ENCODE results near the gene GPT2. TPM values are rescaled to one million over a fixed set of nuclear protein-coding genes. Genes with fewer than 3 reads are reported as not detected.

GPT2 gene
- total RNA-seq, 1 donor from 2014 or later = 70.2 TPM

- Mint-ChIP-seq H3K9me3 (ENCODE audit: unreplicated experiment) (no peaks in the 10 kb centered on the region), H3K4me3 (ENCODE audit: unreplicated experiment) (peak overlapping the region; percentile 88), H3K36me3 (ENCODE audit: low read depth, unreplicated experiment) (peaks cover 8% of the 10 kb centered on the region), H3K27me3 (ENCODE audit: low read depth, unreplicated experiment) (no peaks in the 10 kb centered on the region), H3K27ac (ENCODE audit: unreplicated experiment) (peak overlapping the region; percentile 58), H3K4me1 (ENCODE audit: low read depth, unreplicated experiment) (peaks cover 11% of the 10 kb centered on the region)
- peak overlapping the region; percentile 87 for H3K4me3 ChIP-seq (ENCODE audit: insufficient read depth, low read depth, low read length)
- H3K4me2 ChIP-seq (ENCODE audit: low read length) = peak overlapping the region; percentile 94
- peak overlapping the region; percentile 94 for H3K9ac ChIP-seq (ENCODE audit: low read length)
- DNase-seq (ENCODE audit: low read depth) = peak; percentile 33
- H2AFZ ChIP-seq (ENCODE audit: low read depth, low read length) = peak overlapping the region; percentile 93
- H3K9me3 ChIP-seq (ENCODE audit: insufficient read depth, low read depth, low read length) = no peaks in the 10 kb centered on the region
- peaks cover 49% of the 10 kb centered on the region for H4K20me1 ChIP-seq (ENCODE audit: insufficient read depth, low read length)
- no peak for FAIRE-seq
- no peaks in the 10 kb centered on the region for H3K27me3 ChIP-seq (ENCODE audit: insufficient read depth, low read length)
- H3K79me2 ChIP-seq (ENCODE audit: insufficient read depth, low read length) = peaks cover 60% of the 10 kb centered on the region
- peak overlapping the region; percentile 91 for H3K27ac ChIP-seq (ENCODE audit: low read depth, low read length)
- peaks cover 15% of the 10 kb centered on the region for H3K4me1 ChIP-seq (ENCODE audit: insufficient read depth, low read length)
- peaks cover 18% of the 10 kb centered on the region for H3K36me3 ChIP-seq (ENCODE audit: insufficient read depth, low read length)
- no peak for TF ChIP-seq CTCF (IDR thresholded peaks at IDR 0.05; ENCODE audit: insufficient read depth, low read depth, low read length)
Measured at GRCh38 chr16:46972429-46973206, 88.5 kb downstream of the GPT2 start.

GRCh38 chr16:46973207-46973995 lies 89.2 kb downstream of the GPT2 start, which contains the start of gene DNAJA2:
TSS of gene DNAJA2 (minus strand) at chr16:46973674. CDS start at chr16:46973572, 102 bp downstream.
- peaks cover 11% of the 10 kb centered on the region for H3K4me1 Mint-ChIP-seq (ENCODE audit: low read depth, unreplicated experiment)
- no peaks in the 10 kb centered on the region for H3K9me3 Mint-ChIP-seq (ENCODE audit: unreplicated experiment)
- TF ChIP-seq EZH2 (IDR thresholded peaks at IDR 0.05; ENCODE audit: insufficient read depth, low read length) (no peak), CTCF (IDR thresholded peaks at IDR 0.05; ENCODE audit: insufficient read depth, low read depth, low read length) (no peak)
- Histone ChIP-seq H3K4me1 (ENCODE audit: insufficient read depth, low read length) (peaks cover 15% of the 10 kb centered on the region), H3K27ac (ENCODE audit: low read depth, low read length) (peak within 1 kb of the TSS; percentile 91), H3K79me2 (ENCODE audit: insufficient read depth, low read length) (peaks cover 52% of the 10 kb centered on the region), H3K4me2 (ENCODE audit: low read length) (peak within 1 kb of the TSS; percentile 94), H3K4me3 (ENCODE audit: insufficient read depth, low read depth, low read length) (peak within 1 kb of the TSS; percentile 87), H3K27me3 (ENCODE audit: insufficient read depth, low read length) (no peaks in the 10 kb centered on the region), H3K9ac (ENCODE audit: low read length) (peak within 1 kb of the TSS; percentile 94), H3K36me3 (ENCODE audit: insufficient read depth, low read length) (peaks cover 12% of the 10 kb centered on the region), H4K20me1 (ENCODE audit: insufficient read depth, low read length) (peaks cover 42% of the 10 kb centered on the region), H3K9me3 (ENCODE audit: insufficient read depth, low read depth, low read length) (no peaks in the 10 kb centered on the region), H2AFZ (ENCODE audit: low read depth, low read length) (peak within 1 kb of the TSS; percentile 93)
- DNase-seq (ENCODE audit: low read depth) = peak; percentile 79
- peak within 1 kb of the TSS; percentile 91 for H3K4me3 Mint-ChIP-seq (ENCODE audit: unreplicated experiment)
- H3K27ac Mint-ChIP-seq (ENCODE audit: unreplicated experiment) = peak within 1 kb of the TSS; percentile 91
- H3K27me3 Mint-ChIP-seq (ENCODE audit: low read depth, unreplicated experiment) = no peaks in the 10 kb centered on the region
- FAIRE-seq = no peak
- H3K36me3 Mint-ChIP-seq (ENCODE audit: low read depth, unreplicated experiment) = peaks cover 7% of the 10 kb centered on the region

All from astrocyte (in vitro differentiated cells and primary cell).